ENCODE data around the gene TMEM182. TPM values are rescaled to one million over a fixed set of nuclear protein-coding genes. Genes with fewer than 3 reads are reported as not detected.

TMEM182 gene
- total RNA-seq, 1 donor from 2014 or later = 4.2 TPM

GRCh38 chr2:102809291-102810189 is 47.7 kb downstream of the TMEM182 start:
- Histone ChIP-seq H2AFZ (replicated peaks) (no peak overlapping the region), H3K4me1 (no peaks in the 10 kb centered on the region), H3K36me3 (no peaks in the 10 kb centered on the region), H3K4me3 (no peak overlapping the region), H3K27me3 (no peaks in the 10 kb centered on the region), H4K20me1 (ENCODE audit: low read depth) (no peaks in the 10 kb centered on the region), H3K27ac (no peak overlapping the region), H3K79me2 (ENCODE audit: low read depth) (no peaks in the 10 kb centered on the region), H3K9me3 (ENCODE audit: low read depth) (no peaks in the 10 kb centered on the region), H3K4me2 (no peak overlapping the region), H3F3A (ENCODE audit: low read depth) (no peaks in the 10 kb centered on the region), H3K9ac (no peak overlapping the region)
- H3K36me3 Mint-ChIP-seq = peaks cover 2% of the 10 kb centered on the region
- no peak for TF ChIP-seq EZH2 (IDR thresholded peaks at IDR 0.05)
- TF ChIP-seq EZH2phosphoT487 (IDR thresholded peaks at IDR 0.05) = no peak
- TF ChIP-seq, protein P1, sequence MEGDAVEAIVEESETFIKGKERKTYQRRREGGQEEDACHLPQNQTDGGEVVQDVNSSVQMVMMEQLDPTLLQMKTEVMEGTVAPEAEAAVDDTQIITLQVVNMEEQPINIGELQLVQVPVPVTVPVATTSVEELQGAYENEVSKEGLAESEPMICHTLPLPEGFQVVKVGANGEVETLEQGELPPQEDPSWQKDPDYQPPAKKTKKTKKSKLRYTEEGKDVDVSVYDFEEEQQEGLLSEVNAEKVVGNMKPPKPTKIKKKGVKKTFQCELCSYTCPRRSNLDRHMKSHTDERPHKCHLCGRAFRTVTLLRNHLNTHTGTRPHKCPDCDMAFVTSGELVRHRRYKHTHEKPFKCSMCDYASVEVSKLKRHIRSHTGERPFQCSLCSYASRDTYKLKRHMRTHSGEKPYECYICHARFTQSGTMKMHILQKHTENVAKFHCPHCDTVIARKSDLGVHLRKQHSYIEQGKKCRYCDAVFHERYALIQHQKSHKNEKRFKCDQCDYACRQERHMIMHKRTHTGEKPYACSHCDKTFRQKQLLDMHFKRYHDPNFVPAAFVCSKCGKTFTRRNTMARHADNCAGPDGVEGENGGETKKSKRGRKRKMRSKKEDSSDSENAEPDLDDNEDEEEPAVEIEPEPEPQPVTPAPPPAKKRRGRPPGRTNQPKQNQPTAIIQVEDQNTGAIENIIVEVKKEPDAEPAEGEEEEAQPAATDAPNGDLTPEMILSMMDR (IDR thresholded peaks at IDR 0.05) = no peak
- no peak overlapping the region for H3K27ac Mint-ChIP-seq
- no peaks in the 10 kb centered on the region for H3K9me3 Mint-ChIP-seq
- H3K27me3 Mint-ChIP-seq (ENCODE audit: insufficient read depth, low read depth) = no peaks in the 10 kb centered on the region
- no peak for DNase-seq (ENCODE audit: low spot score)
- H3K4me3 Mint-ChIP-seq = no peak overlapping the region
- no peaks in the 10 kb centered on the region for H3K4me1 Mint-ChIP-seq

DNA sequence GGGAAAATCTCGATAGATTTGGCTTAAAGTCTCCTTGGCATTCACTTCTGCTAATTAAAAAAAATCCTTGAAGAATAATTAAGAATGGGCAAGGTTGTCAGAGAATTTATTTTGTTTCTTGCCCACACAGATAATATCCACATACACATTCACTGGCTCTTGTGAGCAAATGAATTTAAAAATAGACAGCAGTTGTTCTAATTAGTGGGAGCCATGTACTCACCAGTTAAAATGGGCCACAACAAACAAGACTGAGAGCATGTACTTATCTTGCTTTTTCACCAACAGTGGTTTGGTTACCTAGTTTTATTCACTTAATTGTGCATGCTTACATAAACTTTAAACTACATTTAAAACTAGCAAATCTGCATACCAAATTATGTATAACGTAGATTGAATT is 53.5 kb downstream of the TMEM182 start:
- H3K4me1 ChIP-seq = no peaks in the 10 kb centered on the region
- no peaks in the 10 kb centered on the region for H4K20me1 ChIP-seq (ENCODE audit: low read depth)
- no peak for DNase-seq (ENCODE audit: low spot score)

GRCh38 chr2:102826904-102827303 is 65.1 kb downstream of the TMEM182 start:
- Mint-ChIP-seq H3K36me3 (no peaks in the 10 kb centered on the region), H3K4me1 (peaks cover 22% of the 10 kb centered on the region), H3K27me3 (ENCODE audit: insufficient read depth, low read depth) (peaks cover 3% of the 10 kb centered on the region), H3K27ac (peak overlapping the region; percentile 62), H3K4me3 (peak overlapping the region; percentile 40), H3K9me3 (no peaks in the 10 kb centered on the region)
- Histone ChIP-seq H3F3A (ENCODE audit: low read depth) (no peaks in the 10 kb centered on the region), H3K4me1 (peaks cover 9% of the 10 kb centered on the region), H3K79me2 (ENCODE audit: low read depth) (no peaks in the 10 kb centered on the region), H3K4me2 (peak overlapping the region; percentile 34), H3K9me3 (ENCODE audit: low read depth) (no peaks in the 10 kb centered on the region), H3K9ac (no peak overlapping the region), H3K4me3 (no peak overlapping the region), H4K20me1 (ENCODE audit: low read depth) (no peaks in the 10 kb centered on the region), H3K27me3 (no peaks in the 10 kb centered on the region), H3K36me3 (no peaks in the 10 kb centered on the region), H3K27ac (no peak overlapping the region), H2AFZ (replicated peaks) (no peak overlapping the region)
- DNase-seq (ENCODE audit: low spot score) = peak; percentile 37
- TF ChIP-seq EZH2 (IDR thresholded peaks at IDR 0.05) (no peak), EZH2phosphoT487 (IDR thresholded peaks at IDR 0.05) (no peak)

More for the DNA sequence above, 53.5 kb downstream of the TMEM182 start:
- Histone ChIP-seq H3K4me2 (no peak overlapping the region), H3F3A (ENCODE audit: low read depth) (no peaks in the 10 kb centered on the region), H3K27me3 (no peaks in the 10 kb centered on the region), H3K79me2 (ENCODE audit: low read depth) (no peaks in the 10 kb centered on the region), H3K9me3 (ENCODE audit: low read depth) (no peaks in the 10 kb centered on the region), H3K9ac (no peak overlapping the region), H3K4me3 (no peak overlapping the region), H2AFZ (replicated peaks) (no peak overlapping the region), H3K27ac (no peak overlapping the region), H3K36me3 (no peaks in the 10 kb centered on the region)
- no peak overlapping the region for H3K4me3 Mint-ChIP-seq
- H3K27ac Mint-ChIP-seq = no peak overlapping the region
- H3K36me3 Mint-ChIP-seq = no peaks in the 10 kb centered on the region
- H3K4me1 Mint-ChIP-seq = no peaks in the 10 kb centered on the region
- H3K27me3 Mint-ChIP-seq (ENCODE audit: insufficient read depth, low read depth) = no peaks in the 10 kb centered on the region
- H3K9me3 Mint-ChIP-seq = no peaks in the 10 kb centered on the region
- TF ChIP-seq EZH2phosphoT487 (IDR thresholded peaks at IDR 0.05) (no peak), EZH2 (IDR thresholded peaks at IDR 0.05) (no peak)
- TF ChIP-seq, protein P1 (IDR thresholded peaks at IDR 0.05) = no peak

GRCh38 chr2:102832789-102833188 is 71.0 kb downstream of the TMEM182 start:
- peaks cover 6% of the 10 kb centered on the region for H3K27me3 Mint-ChIP-seq (ENCODE audit: insufficient read depth, low read depth)
- H3K4me3 Mint-ChIP-seq = no peak overlapping the region
- Histone ChIP-seq H3K4me3 (no peak overlapping the region), H3K4me1 (no peaks in the 10 kb centered on the region), H3K9ac (no peak overlapping the region), H3K79me2 (ENCODE audit: low read depth) (no peaks in the 10 kb centered on the region), H2AFZ (replicated peaks) (no peak overlapping the region), H3F3A (ENCODE audit: low read depth) (no peaks in the 10 kb centered on the region), H3K9me3 (ENCODE audit: low read depth) (no peaks in the 10 kb centered on the region), H3K4me2 (no peak overlapping the region), H4K20me1 (ENCODE audit: low read depth) (no peaks in the 10 kb centered on the region), H3K27ac (no peak overlapping the region), H3K36me3 (no peaks in the 10 kb centered on the region), H3K27me3 (no peaks in the 10 kb centered on the region)
- TF ChIP-seq EZH2 (IDR thresholded peaks at IDR 0.05) = no peak
- TF ChIP-seq, protein P1 (IDR thresholded peaks at IDR 0.05) = no peak
- TF ChIP-seq EZH2phosphoT487 (IDR thresholded peaks at IDR 0.05) = no peak
- no peak overlapping the region for H3K27ac Mint-ChIP-seq
- H3K36me3 Mint-ChIP-seq = no peaks in the 10 kb centered on the region
- H3K4me1 Mint-ChIP-seq = peaks cover 17% of the 10 kb centered on the region
- no peak for DNase-seq (ENCODE audit: low spot score)
- H3K9me3 Mint-ChIP-seq = no peaks in the 10 kb centered on the region

All from neural progenitor cell (in vitro differentiated cells).